PFSK-1 (cell line): ENCODE results near the gene PREX1.

Source experiments
- FOXP2 ChIP-seq: optimal IDR thresholded peaks from 2 replicates; pipeline ENCODE3; 2011; ENCODE audit warnings: borderline replicate concordance, control low read depth, inconsistent platforms; ENCODE audit not compliant: insufficient read depth; ENCODE audit errors: extremely low read length, extremely low read depth
- POLR2AphosphoS5 ChIP-seq: IDR thresholded peaks from 2 replicates; pipeline ENCODE4 v1.6.1; 2012; ENCODE audit warnings: low read depth, mild to moderate bottlenecking, control low read depth, low read length, moderate library complexity
- SIN3A ChIP-seq: IDR thresholded peaks from 2 replicates; pipeline ENCODE4 v1.6.1; 2012; ENCODE audit warnings: mild to moderate bottlenecking, low read length, moderate library complexity, borderline replicate concordance; ENCODE audit not compliant: insufficient read depth
- TAF1 ChIP-seq: IDR thresholded peaks from 2 replicates; pipeline ENCODE4 v1.6.1; 2012; ENCODE audit warnings: low read length, control low read depth, borderline replicate concordance; ENCODE audit not compliant: insufficient read depth
- TF ChIP-seq, protein P1 (sequence below), 2 experiments: IDR thresholded peaks; 2 replicates each; pipeline versions ENCODE4 v1.6.1 to v1.8.0; 2011 to 2012; ENCODE audit warnings: low read depth in 2 of 2, low read length in 2 of 2, control low read depth in 1 of 2, inconsistent platforms in 1 of 2, mild to moderate bottlenecking in 1 of 2, moderate library complexity in 1 of 2; ENCODE audit not compliant: insufficient read depth in 1 of 2

The PREX1 gene

DNA sequence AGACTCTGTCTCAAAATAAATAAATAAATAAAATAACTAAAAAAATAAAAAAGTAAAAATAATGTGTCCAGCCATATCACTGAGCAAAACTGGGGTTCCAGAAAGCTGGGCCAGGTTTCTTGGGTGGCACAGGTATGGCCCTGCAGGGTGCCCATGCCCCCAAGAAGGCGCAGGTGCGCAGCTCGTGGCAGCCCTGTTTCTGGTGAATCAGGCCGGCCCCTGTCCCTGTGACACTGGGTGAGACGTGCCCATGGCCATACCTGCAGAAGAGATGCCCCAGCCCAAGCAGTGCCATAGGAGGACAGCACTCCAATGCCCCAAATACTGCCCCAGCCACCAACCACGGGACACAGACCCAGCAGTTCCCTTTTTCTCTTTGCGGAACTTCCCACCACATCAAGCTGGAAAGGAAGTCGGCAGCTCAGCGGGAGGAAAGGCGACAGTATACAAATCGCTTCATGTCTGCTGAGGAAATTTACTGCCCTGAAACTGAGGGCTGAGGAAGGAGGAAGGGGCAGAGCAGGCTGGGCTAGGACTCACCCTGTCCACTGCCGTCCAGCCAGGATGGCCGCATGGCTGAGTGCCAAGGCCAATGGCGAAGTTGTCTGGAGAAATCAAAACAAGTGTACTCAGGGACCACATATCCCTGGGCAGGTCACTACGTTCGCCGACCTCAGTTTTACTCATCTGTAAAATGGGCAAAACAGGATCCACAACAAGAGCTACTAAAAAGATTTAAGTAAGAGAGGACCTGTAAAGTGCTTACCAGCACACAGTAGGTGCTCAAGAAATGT lies 55.4 kb downstream of the PREX1 start:
- TF ChIP-seq, protein P1, sequence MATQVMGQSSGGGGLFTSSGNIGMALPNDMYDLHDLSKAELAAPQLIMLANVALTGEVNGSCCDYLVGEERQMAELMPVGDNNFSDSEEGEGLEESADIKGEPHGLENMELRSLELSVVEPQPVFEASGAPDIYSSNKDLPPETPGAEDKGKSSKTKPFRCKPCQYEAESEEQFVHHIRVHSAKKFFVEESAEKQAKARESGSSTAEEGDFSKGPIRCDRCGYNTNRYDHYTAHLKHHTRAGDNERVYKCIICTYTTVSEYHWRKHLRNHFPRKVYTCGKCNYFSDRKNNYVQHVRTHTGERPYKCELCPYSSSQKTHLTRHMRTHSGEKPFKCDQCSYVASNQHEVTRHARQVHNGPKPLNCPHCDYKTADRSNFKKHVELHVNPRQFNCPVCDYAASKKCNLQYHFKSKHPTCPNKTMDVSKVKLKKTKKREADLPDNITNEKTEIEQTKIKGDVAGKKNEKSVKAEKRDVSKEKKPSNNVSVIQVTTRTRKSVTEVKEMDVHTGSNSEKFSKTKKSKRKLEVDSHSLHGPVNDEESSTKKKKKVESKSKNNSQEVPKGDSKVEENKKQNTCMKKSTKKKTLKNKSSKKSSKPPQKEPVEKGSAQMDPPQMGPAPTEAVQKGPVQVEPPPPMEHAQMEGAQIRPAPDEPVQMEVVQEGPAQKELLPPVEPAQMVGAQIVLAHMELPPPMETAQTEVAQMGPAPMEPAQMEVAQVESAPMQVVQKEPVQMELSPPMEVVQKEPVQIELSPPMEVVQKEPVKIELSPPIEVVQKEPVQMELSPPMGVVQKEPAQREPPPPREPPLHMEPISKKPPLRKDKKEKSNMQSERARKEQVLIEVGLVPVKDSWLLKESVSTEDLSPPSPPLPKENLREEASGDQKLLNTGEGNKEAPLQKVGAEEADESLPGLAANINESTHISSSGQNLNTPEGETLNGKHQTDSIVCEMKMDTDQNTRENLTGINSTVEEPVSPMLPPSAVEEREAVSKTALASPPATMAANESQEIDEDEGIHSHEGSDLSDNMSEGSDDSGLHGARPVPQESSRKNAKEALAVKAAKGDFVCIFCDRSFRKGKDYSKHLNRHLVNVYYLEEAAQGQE (IDR thresholded peaks at IDR 0.05; ENCODE audit: insufficient read depth in 1 of 2, low read depth in 2 of 2, low read length in 2 of 2), result no peak
- TF ChIP-seq FOXP2 (no peak), TAF1 (no peak), SIN3A (no peak), POLR2AphosphoS5 (no peak)

DNA sequence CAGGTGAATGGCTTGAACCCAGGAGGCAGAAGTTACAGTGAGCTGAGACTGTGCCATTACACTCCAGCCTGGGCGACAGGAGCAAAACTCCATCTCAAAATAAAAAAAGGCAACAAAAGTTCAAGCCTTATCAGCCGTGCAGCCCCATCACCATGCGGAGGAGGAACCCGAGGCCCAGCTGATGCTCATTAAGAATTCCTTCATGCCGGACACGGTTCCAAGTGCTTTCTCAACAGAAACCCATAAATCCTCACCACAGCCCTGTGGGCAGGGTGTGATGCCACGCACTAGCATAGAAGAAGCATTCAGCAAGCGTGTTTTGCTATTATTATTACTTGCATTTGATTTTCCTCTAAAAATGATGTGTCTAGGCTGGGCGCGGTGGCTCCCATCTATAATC lies 56.3 kb downstream of the PREX1 start:
- no peak for TF ChIP-seq FOXP2
- TF ChIP-seq, protein P1 (IDR thresholded peaks at IDR 0.05; ENCODE audit: insufficient read depth in 1 of 2, low read depth in 2 of 2, low read length in 2 of 2), result no peak
- TF ChIP-seq POLR2AphosphoS5, result no peak

DNA sequence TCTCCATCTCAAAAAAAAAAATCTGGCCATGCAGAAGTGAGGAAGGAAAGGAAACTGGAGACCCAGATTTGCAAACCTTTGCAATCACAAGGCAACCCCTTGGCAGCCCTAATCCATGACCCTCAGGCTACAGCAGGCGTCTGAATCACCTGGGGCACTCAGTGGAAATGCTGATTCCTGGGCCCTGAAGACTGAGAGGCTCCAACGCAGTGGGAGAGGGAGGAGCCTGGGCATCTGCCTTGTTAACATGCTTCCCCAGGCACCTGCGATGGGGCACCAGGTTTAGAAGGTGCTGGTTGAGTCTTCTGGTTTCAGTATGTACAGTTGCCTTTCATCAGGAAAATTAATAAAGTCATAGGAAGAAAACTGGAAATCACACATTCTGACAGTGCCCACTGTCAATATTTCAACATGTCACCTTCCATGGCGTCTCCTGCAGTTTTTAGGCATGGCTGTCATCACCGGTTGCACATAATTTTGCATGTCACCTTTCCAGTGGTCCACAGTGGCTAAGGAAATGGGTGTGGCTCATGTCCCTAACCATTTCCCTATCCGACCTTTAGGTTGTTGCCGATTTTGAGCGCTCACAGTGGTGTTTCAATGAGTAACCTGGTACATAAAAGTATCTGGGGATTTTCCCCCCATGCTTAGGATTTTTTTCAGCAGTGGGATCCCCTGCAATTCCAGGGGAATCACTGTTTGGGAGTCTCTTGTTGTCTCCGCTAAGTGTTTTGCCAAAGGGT lies 56.9 kb downstream of the PREX1 start:
- TF ChIP-seq SIN3A (no peak), TAF1 (no peak), FOXP2 (no peak)
- TF ChIP-seq, protein P1 (IDR thresholded peaks at IDR 0.05; ENCODE audit: insufficient read depth in 1 of 2, low read depth in 2 of 2, low read length in 2 of 2), result no peak

DNA sequence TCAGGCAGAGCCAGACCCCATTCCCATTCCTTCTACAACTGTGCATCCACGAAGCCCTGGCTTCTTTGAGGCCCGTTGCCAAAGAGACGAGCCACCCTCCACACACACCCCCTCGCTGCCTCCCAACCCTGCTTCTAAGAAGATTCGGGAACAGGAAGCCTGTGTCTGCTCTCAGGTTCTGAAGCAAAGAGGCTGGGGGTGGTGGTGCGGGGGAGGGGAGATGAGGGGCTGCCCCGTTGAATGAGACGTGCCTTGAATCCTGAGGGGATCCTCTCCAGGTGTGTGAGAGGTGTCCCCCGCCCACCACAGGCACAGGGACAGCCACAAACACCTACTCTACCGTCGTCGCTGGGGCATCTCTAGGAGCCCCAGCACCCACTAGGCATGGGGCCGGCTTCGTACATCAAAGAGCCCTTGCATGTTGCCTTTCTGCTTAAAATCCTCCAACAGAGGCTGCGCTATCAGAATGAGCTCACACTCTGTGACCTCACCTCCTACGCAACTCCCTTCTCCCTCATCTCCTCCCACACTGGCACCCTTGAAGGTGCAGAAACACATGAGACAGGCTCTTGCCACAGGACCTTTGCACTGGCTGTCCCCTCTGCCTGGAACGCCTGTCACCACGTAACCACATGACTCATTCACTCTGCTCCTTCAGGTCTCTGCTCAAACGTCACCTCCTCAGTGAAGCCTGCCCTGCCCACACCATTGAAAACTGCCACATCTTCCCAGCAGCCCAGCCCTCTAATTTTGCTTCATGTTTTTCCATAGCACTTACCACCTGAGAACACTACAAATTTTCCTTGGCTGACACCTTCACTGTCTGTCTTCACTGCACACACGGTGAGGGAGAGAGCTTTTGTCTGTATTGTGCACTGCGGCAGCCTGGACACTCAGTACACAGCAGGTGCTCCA lies 58.5 kb downstream of the PREX1 start:
- TF ChIP-seq, protein P1 (IDR thresholded peaks at IDR 0.05; ENCODE audit: insufficient read depth in 1 of 2, low read depth in 2 of 2, low read length in 2 of 2), result no peak
- TF ChIP-seq TAF1 (no peak), POLR2AphosphoS5 (no peak), FOXP2 (no peak), SIN3A (no peak)
